ENCODE results near the gene TMEM108. TPM values are rescaled to one million over a fixed set of nuclear protein-coding genes. Genes with fewer than 3 reads are reported as not detected.

TMEM108 gene
- polyA plus RNA-seq, 1 donor from 2014 or later, result 2.1 TPM

DNA sequence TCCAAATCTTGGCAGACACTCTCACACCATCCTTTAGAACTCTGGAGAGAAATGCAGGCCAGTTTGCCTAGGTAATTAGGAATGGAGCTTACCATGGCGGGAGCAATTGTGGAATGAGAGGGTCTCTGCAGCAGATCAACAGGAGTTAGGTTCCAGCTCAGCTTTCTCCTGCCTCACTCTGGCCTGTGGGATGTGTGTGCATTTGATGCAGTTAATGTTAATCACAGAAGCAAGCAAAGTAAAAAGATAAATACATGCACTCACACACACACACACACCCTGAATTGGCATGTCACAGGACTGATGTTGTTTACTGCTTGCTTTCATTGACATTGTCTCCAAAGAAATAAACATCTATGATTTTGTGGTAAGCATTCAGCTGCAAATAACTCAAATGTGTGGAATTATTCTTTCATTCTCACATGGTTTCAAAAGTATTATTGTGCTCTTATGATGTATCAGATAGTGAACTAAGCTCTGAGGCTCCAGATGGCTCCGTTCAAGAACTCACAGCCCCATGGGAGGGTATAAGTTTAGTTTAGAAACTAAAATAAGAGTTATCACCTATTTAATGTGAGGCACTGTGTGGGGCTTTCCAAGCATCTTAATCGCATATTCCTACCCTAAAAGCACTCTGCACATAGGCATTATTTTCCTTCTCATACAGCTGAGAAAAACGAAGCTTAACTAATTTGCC is 330.3 kb downstream of the TMEM108 start:
- H2AFZ ChIP-seq (ENCODE audit: low read depth, low read length), result no peak overlapping the region
- no peak overlapping the region for H3K4me2 ChIP-seq (ENCODE audit: low read length)
- H3K4me3 ChIP-seq (ENCODE audit: low read length), result no peak overlapping the region

DNA sequence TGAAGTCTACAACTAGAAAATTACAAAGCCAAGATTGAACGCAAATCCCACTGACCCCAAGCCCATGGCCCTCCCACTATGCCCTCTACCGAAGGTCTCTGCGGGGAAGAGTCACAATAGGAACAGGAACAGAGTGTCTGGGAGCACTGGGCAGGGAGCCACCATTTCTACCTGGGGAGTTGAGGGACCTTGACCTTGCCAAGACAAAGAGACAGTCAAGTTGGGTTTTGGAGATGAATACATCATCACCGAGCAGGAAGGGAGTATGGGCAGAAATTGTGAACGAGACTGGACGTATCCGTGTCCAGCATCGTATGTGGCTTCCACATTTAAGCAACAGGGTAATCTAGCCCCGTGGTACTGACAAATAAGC is 330.9 kb downstream of the TMEM108 start:
- Histone ChIP-seq H3K9ac (ENCODE audit: low read length) (no peak overlapping the region), H3K36me3 (ENCODE audit: insufficient read depth, low read length) (no peaks in the 10 kb centered on the region), H3K4me2 (ENCODE audit: low read length) (no peak overlapping the region), H3K27ac (ENCODE audit: low read length) (no peak overlapping the region), H3K9me2 (ENCODE audit: insufficient read depth, low read length) (no peaks in the 10 kb centered on the region), H3K79me2 (replicated peaks; ENCODE audit: insufficient read depth, low read length) (no peaks in the 10 kb centered on the region), H3F3A (ENCODE audit: insufficient read depth, low read length, poor library complexity, severe bottlenecking) (no peaks in the 10 kb centered on the region), H3K4me3 (ENCODE audit: low read length) (no peak overlapping the region), H2AFZ (ENCODE audit: low read depth, low read length) (no peak overlapping the region), H3K9me3 (ENCODE audit: low read length) (no peaks in the 10 kb centered on the region), H4K20me1 (ENCODE audit: insufficient read depth) (no peaks in the 10 kb centered on the region), H3K27me3 (ENCODE audit: insufficient read depth, low read depth, low read length) (no peaks in the 10 kb centered on the region)
- TF ChIP-seq RAD21 (conservative IDR thresholded peaks at IDR 0.05), result no peak
- TF ChIP-seq, protein P1, sequence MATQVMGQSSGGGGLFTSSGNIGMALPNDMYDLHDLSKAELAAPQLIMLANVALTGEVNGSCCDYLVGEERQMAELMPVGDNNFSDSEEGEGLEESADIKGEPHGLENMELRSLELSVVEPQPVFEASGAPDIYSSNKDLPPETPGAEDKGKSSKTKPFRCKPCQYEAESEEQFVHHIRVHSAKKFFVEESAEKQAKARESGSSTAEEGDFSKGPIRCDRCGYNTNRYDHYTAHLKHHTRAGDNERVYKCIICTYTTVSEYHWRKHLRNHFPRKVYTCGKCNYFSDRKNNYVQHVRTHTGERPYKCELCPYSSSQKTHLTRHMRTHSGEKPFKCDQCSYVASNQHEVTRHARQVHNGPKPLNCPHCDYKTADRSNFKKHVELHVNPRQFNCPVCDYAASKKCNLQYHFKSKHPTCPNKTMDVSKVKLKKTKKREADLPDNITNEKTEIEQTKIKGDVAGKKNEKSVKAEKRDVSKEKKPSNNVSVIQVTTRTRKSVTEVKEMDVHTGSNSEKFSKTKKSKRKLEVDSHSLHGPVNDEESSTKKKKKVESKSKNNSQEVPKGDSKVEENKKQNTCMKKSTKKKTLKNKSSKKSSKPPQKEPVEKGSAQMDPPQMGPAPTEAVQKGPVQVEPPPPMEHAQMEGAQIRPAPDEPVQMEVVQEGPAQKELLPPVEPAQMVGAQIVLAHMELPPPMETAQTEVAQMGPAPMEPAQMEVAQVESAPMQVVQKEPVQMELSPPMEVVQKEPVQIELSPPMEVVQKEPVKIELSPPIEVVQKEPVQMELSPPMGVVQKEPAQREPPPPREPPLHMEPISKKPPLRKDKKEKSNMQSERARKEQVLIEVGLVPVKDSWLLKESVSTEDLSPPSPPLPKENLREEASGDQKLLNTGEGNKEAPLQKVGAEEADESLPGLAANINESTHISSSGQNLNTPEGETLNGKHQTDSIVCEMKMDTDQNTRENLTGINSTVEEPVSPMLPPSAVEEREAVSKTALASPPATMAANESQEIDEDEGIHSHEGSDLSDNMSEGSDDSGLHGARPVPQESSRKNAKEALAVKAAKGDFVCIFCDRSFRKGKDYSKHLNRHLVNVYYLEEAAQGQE (IDR thresholded peaks at IDR 0.05; ENCODE audit: borderline replicate concordance), result no peak
- no peak for TF ChIP-seq POLR2AphosphoS5 (IDR thresholded peaks at IDR 0.05)
- no peak for TF ChIP-seq TAF1 (IDR thresholded peaks at IDR 0.05; ENCODE audit: low read depth)
- no peak for TF ChIP-seq EZH2 (IDR thresholded peaks at IDR 0.05; ENCODE audit: borderline replicate concordance, insufficient read depth, low read length, poor library complexity, severe bottlenecking)
- TF ChIP-seq MXI1 (conservative IDR thresholded peaks at IDR 0.05; ENCODE audit: poor library complexity, severe bottlenecking), result no peak
- TF ChIP-seq, protein P2, sequence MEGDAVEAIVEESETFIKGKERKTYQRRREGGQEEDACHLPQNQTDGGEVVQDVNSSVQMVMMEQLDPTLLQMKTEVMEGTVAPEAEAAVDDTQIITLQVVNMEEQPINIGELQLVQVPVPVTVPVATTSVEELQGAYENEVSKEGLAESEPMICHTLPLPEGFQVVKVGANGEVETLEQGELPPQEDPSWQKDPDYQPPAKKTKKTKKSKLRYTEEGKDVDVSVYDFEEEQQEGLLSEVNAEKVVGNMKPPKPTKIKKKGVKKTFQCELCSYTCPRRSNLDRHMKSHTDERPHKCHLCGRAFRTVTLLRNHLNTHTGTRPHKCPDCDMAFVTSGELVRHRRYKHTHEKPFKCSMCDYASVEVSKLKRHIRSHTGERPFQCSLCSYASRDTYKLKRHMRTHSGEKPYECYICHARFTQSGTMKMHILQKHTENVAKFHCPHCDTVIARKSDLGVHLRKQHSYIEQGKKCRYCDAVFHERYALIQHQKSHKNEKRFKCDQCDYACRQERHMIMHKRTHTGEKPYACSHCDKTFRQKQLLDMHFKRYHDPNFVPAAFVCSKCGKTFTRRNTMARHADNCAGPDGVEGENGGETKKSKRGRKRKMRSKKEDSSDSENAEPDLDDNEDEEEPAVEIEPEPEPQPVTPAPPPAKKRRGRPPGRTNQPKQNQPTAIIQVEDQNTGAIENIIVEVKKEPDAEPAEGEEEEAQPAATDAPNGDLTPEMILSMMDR (IDR thresholded peaks at IDR 0.05; ENCODE audit: poor library complexity, severe bottlenecking), result no peak
- TF ChIP-seq EP300 (conservative IDR thresholded peaks at IDR 0.05; ENCODE audit: poor library complexity, severe bottlenecking), result no peak
- no peak for TF ChIP-seq SMC3 (conservative IDR thresholded peaks at IDR 0.05; ENCODE audit: poor library complexity)

More for the DNA sequence above, 330.3 kb downstream of the TMEM108 start:
- H3K9ac ChIP-seq (ENCODE audit: low read length), result no peak overlapping the region
- no peaks in the 10 kb centered on the region for H3K9me2 ChIP-seq (ENCODE audit: insufficient read depth, low read length)
- no peaks in the 10 kb centered on the region for H3K79me2 ChIP-seq (replicated peaks; ENCODE audit: insufficient read depth, low read length)
- no peaks in the 10 kb centered on the region for H3F3A ChIP-seq (ENCODE audit: insufficient read depth, low read length, poor library complexity, severe bottlenecking)
- no peak for TF ChIP-seq EZH2 (IDR thresholded peaks at IDR 0.05; ENCODE audit: borderline replicate concordance, insufficient read depth, low read length, poor library complexity, severe bottlenecking)
- TF ChIP-seq, protein P1 (IDR thresholded peaks at IDR 0.05; ENCODE audit: borderline replicate concordance), result no peak
- no peak for TF ChIP-seq TAF1 (IDR thresholded peaks at IDR 0.05; ENCODE audit: low read depth)
- TF ChIP-seq, protein P2 (IDR thresholded peaks at IDR 0.05; ENCODE audit: poor library complexity, severe bottlenecking), result no peak
- TF ChIP-seq POLR2AphosphoS5 (IDR thresholded peaks at IDR 0.05), result no peak
- no peak for TF ChIP-seq EP300 (conservative IDR thresholded peaks at IDR 0.05; ENCODE audit: poor library complexity, severe bottlenecking)
- TF ChIP-seq MXI1 (conservative IDR thresholded peaks at IDR 0.05; ENCODE audit: poor library complexity, severe bottlenecking), result no peak
- H3K27ac ChIP-seq (ENCODE audit: low read length), result no peak overlapping the region
- no peaks in the 10 kb centered on the region for H4K20me1 ChIP-seq (ENCODE audit: insufficient read depth)
- no peaks in the 10 kb centered on the region for H3K27me3 ChIP-seq (ENCODE audit: insufficient read depth, low read depth, low read length)
- no peaks in the 10 kb centered on the region for H3K9me3 ChIP-seq (ENCODE audit: low read length)
- no peaks in the 10 kb centered on the region for H3K36me3 ChIP-seq (ENCODE audit: insufficient read depth, low read length)

Measured in neural cell (in vitro differentiated cells).